Liver (tissue), 9 donors: ENCODE measurements around the gene RNF8. TPM values are rescaled to one million over a fixed set of nuclear protein-coding genes. Genes with fewer than 3 reads are reported as not detected.

Source experiments
- DNase-seq: peaks from one replicate; pipeline ENCODE4 v3.0.0-alpha.2; 2017; ENCODE audit warnings: low spot score
- H3K27ac ChIP-seq, 2 donors: one replicate each; pipeline ENCODE4 v1.7.0; 2013; ENCODE audit warnings: inconsistent platforms in 2 of 2, low read length in 2 of 2, control low read depth in 1 of 2, low read depth in 1 of 2, mild to moderate bottlenecking in 1 of 2
- H3K27me3 ChIP-seq, 4 donors: one replicate each; pipeline versions ENCODE4 v1.6.1 to v1.7.0; 2013; ENCODE audit warnings: low read length in 3 of 4, inconsistent platforms in 1 of 4, mild to moderate bottlenecking in 1 of 4, moderate library complexity in 1 of 4; ENCODE audit not compliant: control insufficient read depth in 4 of 4, insufficient read depth in 4 of 4
- H3K36me3 ChIP-seq, 4 donors: one replicate each; pipeline versions ENCODE4 v1.6.1 to v1.7.0; 2013; ENCODE audit warnings: low read length in 3 of 4, mild to moderate bottlenecking in 3 of 4, low read depth in 1 of 4, moderate library complexity in 1 of 4; ENCODE audit not compliant: control insufficient read depth in 4 of 4, insufficient read depth in 3 of 4
- H3K4me1 ChIP-seq, 4 donors: one replicate each; pipeline versions ENCODE4 v1.6.1 to v1.7.0; 2013; ENCODE audit warnings: low read length in 3 of 4, mild to moderate bottlenecking in 3 of 4, moderate library complexity in 1 of 4; ENCODE audit not compliant: control insufficient read depth in 4 of 4, insufficient read depth in 4 of 4
- H3K4me3 ChIP-seq, 3 donors: one replicate each; pipeline versions ENCODE4 v1.6.1 to v1.7.0; 2013; ENCODE audit warnings: low read length in 3 of 3, control low read depth in 1 of 3, low read depth in 1 of 3, mild to moderate bottlenecking in 1 of 3
- H3K9ac ChIP-seq, 2 donors: one replicate each; pipeline ENCODE4 v1.7.0; 2013; ENCODE audit warnings: low read length in 2 of 2, mild to moderate bottlenecking in 2 of 2, moderate library complexity in 2 of 2, control low read depth in 1 of 2, low read depth in 1 of 2
- H3K9me3 ChIP-seq, 4 donors: one replicate each; pipeline versions ENCODE4 v1.6.1 to v1.7.0; 2013; ENCODE audit warnings: low read length in 3 of 4; ENCODE audit not compliant: control insufficient read depth in 4 of 4
- EGR1 ChIP-seq, 2 donors: IDR thresholded peaks; 2 replicates each; pipeline ENCODE4 v1.6.1; 2016 to 2018; ENCODE audit warnings: antibody characterized with exemption in 2 of 2, low read depth in 2 of 2
- FOXA2 ChIP-seq: IDR thresholded peaks from 2 replicates; pipeline ENCODE4 v1.6.1; 2016; ENCODE audit warnings: antibody characterized with exemption
- HNF4A ChIP-seq, 2 donors: conservative IDR thresholded peaks; 2 replicates each; pipeline ENCODE4 v1.6.1; 2016; ENCODE audit warnings: antibody characterized with exemption in 2 of 2, mild to moderate bottlenecking in 2 of 2
- RAD21 ChIP-seq, 2 donors: IDR thresholded peaks; 2 replicates each; pipeline ENCODE4 v1.6.1; 2016; ENCODE audit warnings: antibody characterized with exemption in 2 of 2, mild to moderate bottlenecking in 2 of 2
- TAF1 ChIP-seq: conservative IDR thresholded peaks from 2 replicates; pipeline ENCODE4 v1.6.1; 2016; ENCODE audit warnings: antibody characterized with exemption, mild to moderate bottlenecking
- YY1 ChIP-seq: IDR thresholded peaks from 2 replicates; pipeline ENCODE4 v1.6.1; 2016; ENCODE audit warnings: antibody characterized with exemption, mild to moderate bottlenecking
- ZBTB33 ChIP-seq: IDR thresholded peaks from 2 replicates; pipeline ENCODE4 v1.6.1; 2016; ENCODE audit warnings: antibody characterized with exemption
- WGBS: extraction: QIAGEN DNeasy Blood & Tissue Kit; methylation state at CpG from one replicate; pipeline ENCODE4 v1.1.7; 2013; 5-methylcytosine and 5-hydroxymethylcytosine counted together
- polyA plus RNA-seq, 2 donors: library from polyadenylated mRNA; stranded (reverse) in 1 of 2; unstranded in 1 of 2; fragments of 200-250 nt in 1 of 2; fragments of >200 nt in 1 of 2; fragmentation: Nextera tagmentation in 1 of 2; extraction: Ambion mirVana in 1 of 2; gene quantifications; one replicate each; pipeline versions ENCODE4 v1.2.1 to v1.2.3, GENCODE V29; 2013 to 2015
- total RNA-seq, 2 donors: library from RNA; depleted of rRNA; stranded (reverse); fragments of >200 nt; gene quantifications; one replicate each; pipeline ENCODE4 v1.2.3, GENCODE V29; 2014
- TF ChIP-seq, protein P1 (sequence below): IDR thresholded peaks from 2 replicates; pipeline ENCODE4 v1.6.1; 2016; ENCODE audit warnings: antibody characterized with exemption, mild to moderate bottlenecking
- donor health status: healthy.
- donor health status: healthy.
- donor health status: healthy.
- donor health status: healthy.
- donor health status: healthy.

RNF8 gene
- total and polyA plus RNA-seq, 4 donors: 6.1 to 9.9 (median 7.5) TPM

GRCh38 chr6:37362101-37362828 is 8.5 kb downstream of the RNF8 start:
- no peak overlapping the region for H3K9ac ChIP-seq
- H3K36me3 ChIP-seq: peaks cover 0 to 17% (median 6%) of the 10 kb centered on the region in 4 donors
- H3K9me3 ChIP-seq: no peaks in the 10 kb centered on the region
- WGBS: 84% methylated on average over 2 of the region's 2 CpGs
- H3K27me3 ChIP-seq: no peaks in the 10 kb centered on the region
- peaks cover 0 to 3% (median 0%) of the 10 kb centered on the region in 4 donors for H3K4me1 ChIP-seq
- DNase-seq: no peak
- no peak overlapping the region for H3K4me3 ChIP-seq
- TF ChIP-seq, protein P1, sequence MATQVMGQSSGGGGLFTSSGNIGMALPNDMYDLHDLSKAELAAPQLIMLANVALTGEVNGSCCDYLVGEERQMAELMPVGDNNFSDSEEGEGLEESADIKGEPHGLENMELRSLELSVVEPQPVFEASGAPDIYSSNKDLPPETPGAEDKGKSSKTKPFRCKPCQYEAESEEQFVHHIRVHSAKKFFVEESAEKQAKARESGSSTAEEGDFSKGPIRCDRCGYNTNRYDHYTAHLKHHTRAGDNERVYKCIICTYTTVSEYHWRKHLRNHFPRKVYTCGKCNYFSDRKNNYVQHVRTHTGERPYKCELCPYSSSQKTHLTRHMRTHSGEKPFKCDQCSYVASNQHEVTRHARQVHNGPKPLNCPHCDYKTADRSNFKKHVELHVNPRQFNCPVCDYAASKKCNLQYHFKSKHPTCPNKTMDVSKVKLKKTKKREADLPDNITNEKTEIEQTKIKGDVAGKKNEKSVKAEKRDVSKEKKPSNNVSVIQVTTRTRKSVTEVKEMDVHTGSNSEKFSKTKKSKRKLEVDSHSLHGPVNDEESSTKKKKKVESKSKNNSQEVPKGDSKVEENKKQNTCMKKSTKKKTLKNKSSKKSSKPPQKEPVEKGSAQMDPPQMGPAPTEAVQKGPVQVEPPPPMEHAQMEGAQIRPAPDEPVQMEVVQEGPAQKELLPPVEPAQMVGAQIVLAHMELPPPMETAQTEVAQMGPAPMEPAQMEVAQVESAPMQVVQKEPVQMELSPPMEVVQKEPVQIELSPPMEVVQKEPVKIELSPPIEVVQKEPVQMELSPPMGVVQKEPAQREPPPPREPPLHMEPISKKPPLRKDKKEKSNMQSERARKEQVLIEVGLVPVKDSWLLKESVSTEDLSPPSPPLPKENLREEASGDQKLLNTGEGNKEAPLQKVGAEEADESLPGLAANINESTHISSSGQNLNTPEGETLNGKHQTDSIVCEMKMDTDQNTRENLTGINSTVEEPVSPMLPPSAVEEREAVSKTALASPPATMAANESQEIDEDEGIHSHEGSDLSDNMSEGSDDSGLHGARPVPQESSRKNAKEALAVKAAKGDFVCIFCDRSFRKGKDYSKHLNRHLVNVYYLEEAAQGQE: no peak
- TF ChIP-seq TAF1: no peak
- TF ChIP-seq HNF4A (conservative IDR thresholded peaks at IDR 0.05): no peak
- no peak for TF ChIP-seq FOXA2
- no peak for TF ChIP-seq YY1
- no peak overlapping the region for H3K27ac ChIP-seq

DNA sequence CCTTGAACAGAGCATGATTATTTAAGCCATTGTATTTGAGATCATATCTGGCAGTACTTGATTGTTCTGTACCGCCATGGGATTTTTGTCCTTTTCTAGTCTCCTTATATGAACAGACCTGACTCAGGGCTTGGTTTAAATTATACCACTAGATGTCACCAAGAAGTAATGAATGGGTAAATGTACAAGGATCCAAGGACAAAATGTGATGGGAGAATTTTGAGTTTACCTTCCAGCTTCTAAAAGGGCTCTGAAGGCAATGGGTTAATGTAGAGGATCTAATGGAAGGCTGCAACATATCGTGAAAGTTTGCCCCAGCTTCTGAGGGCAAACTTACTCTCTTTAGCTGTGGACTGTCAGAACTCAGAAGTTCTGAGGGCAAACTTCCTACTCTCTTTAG is 12.0 kb downstream of the RNF8 start:
- Histone ChIP-seq H3K9ac (no peak overlapping the region), H3K9me3 (no peaks in the 10 kb centered on the region), H3K4me3 (no peak overlapping the region), H3K36me3 (peaks cover 0 to 22% (median 12%) of the 10 kb centered on the region in 4 donors), H3K27me3 (no peaks in the 10 kb centered on the region), H3K4me1 (peaks cover 0 to 3% (median 0%) of the 10 kb centered on the region in 4 donors), H3K27ac (no peak overlapping the region)
- TF ChIP-seq, protein P1: no peak
- no peak for TF ChIP-seq EGR1 (IDR thresholded peaks at IDR 0.05; ENCODE audit: low read depth in 2 of 2)
- no peak for TF ChIP-seq ZBTB33
- TF ChIP-seq HNF4A (conservative IDR thresholded peaks at IDR 0.05): no peak
- TF ChIP-seq RAD21 (IDR thresholded peaks at IDR 0.05): peak; percentile 51 to 62
- WGBS: 45% methylated on average over 2 of the region's 2 CpGs
- no peak for DNase-seq
